Lower lobe of right lung (tissue), 2 donors: ENCODE measurements around the gene APBB2. TPM values are rescaled to one million over a fixed set of nuclear protein-coding genes. Genes with fewer than 3 reads are reported as not detected.
"Not testable (repeated sequence)": the region's sequence is repeated elsewhere in the genome, so short reads cannot be mapped to it uniquely, and the experiment has no call there.

Experiments
- ATAC-seq, 2 donors: fragments of 200-7000 bp; cut with Tn5 transposase; one replicate each; pipeline ENCODE4 v1.9.1; 2020 to 2022; ENCODE audit warnings: mild to moderate bottlenecking in 2 of 2, moderate library complexity in 2 of 2
- DNase-seq: peaks from one replicate; pipeline ENCODE4 v3.0.0-alpha.2; 2020
- H3K27ac ChIP-seq: fragments of 200-600 bp; one replicate; pipeline ENCODE4 v1.8.0; 2022
- H3K27me3 ChIP-seq: fragments of 200-600 bp; one replicate; pipeline ENCODE4 v1.8.0; 2022; ENCODE audit warnings: low read depth
- H3K36me3 ChIP-seq: fragments of 200-600 bp; one replicate; pipeline ENCODE4 v1.8.0; 2022; ENCODE audit warnings: mild to moderate bottlenecking
- H3K4me1 ChIP-seq: fragments of 200-600 bp; one replicate; pipeline ENCODE4 v1.8.0; 2022
- H3K4me3 ChIP-seq: fragments of 200-600 bp; one replicate; pipeline ENCODE4 v1.8.0; 2022; ENCODE audit warnings: mild to moderate bottlenecking
- H3K9me3 ChIP-seq: fragments of 200-600 bp; one replicate; pipeline ENCODE4 v1.8.0; 2022
- intact Hi-C: fragments of 100-400 bp; cut with DNase I; formaldehyde crosslinking; loops from one replicate; pipeline ENCODE4 v1.11.0; 2022
- total RNA-seq: library from RNA; stranded (reverse); fragmentation: NEBNext Ultra II Directional; extraction: Animal tissue kit (Norgen Biotek cat#: 25700); gene quantifications from one replicate; pipeline ENCODE4 v1.2.1, GENCODE V29; 2021
- TF ChIP-seq, protein P1 (sequence below): fragments of 200-600 bp; IDR thresholded peaks from one replicate; pipeline ENCODE4 v1.8.0; 2022; ENCODE audit warnings: antibody characterized with exemption, mild to moderate bottlenecking
- donor health status: DM: no; HTN: yes; CAD: no; lungs with severe emphysema.

Gene APBB2
- total RNA-seq, 1 donor from 2014 or later = 59.3 TPM

DNA sequence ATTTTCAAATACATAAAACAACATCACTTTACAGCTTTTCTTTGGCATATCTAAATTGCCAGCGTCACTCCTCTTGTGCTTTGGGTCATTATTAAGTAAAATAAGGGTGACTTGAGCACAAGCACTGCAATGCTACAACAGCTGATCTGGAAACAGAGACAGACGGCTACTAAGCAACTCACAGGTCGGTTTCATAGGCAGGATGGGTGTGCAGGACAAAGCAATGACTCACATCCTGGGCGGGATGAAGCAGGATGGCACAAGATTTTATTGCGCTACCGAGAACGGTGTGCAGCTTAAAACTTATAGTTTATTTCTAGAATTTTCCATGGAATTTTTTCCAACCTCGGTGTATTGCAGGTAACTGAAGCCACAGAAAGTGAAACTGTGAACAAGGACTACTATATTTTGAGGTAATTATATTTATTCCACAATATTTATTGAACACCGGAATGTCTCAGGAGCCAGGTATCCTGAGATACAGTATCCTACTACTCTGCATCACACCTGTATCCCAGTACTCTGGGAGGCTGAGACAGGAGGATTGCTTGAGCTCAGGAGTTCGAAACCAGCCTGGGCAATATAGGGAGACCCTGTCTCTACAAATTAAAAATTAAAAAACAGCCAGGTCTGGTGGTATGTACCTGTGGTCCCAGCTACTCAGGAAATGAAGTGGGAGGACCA, 215.5 kb downstream of the APBB2 start:
- no peak overlapping the region for H3K4me3 ChIP-seq
- intact Hi-C loops = no loop called here
- TF ChIP-seq, protein P1, sequence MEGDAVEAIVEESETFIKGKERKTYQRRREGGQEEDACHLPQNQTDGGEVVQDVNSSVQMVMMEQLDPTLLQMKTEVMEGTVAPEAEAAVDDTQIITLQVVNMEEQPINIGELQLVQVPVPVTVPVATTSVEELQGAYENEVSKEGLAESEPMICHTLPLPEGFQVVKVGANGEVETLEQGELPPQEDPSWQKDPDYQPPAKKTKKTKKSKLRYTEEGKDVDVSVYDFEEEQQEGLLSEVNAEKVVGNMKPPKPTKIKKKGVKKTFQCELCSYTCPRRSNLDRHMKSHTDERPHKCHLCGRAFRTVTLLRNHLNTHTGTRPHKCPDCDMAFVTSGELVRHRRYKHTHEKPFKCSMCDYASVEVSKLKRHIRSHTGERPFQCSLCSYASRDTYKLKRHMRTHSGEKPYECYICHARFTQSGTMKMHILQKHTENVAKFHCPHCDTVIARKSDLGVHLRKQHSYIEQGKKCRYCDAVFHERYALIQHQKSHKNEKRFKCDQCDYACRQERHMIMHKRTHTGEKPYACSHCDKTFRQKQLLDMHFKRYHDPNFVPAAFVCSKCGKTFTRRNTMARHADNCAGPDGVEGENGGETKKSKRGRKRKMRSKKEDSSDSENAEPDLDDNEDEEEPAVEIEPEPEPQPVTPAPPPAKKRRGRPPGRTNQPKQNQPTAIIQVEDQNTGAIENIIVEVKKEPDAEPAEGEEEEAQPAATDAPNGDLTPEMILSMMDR = no peak
- no peaks in the 10 kb centered on the region for H3K9me3 ChIP-seq
- H3K36me3 ChIP-seq = no peaks in the 10 kb centered on the region
- H3K4me1 ChIP-seq = peaks cover 7% of the 10 kb centered on the region
- ATAC-seq = peak in 1 of 2 donors; percentile 46
- H3K27ac ChIP-seq = no peak overlapping the region
- no peaks in the 10 kb centered on the region for H3K27me3 ChIP-seq
- DNase-seq = no peak

GRCh38 chr4:40995850-40996249, 218.5 kb downstream of the APBB2 start:
- no peaks in the 10 kb centered on the region for H3K9me3 ChIP-seq
- TF ChIP-seq, protein P1 = no peak
- ATAC-seq (peak in 1 of 2 donors; percentile 53), DNase-seq (no peak)
- peaks cover 23% of the 10 kb centered on the region for H3K4me1 ChIP-seq
- intact Hi-C loops = no loop called here
- no peak overlapping the region for H3K4me3 ChIP-seq
- no peak overlapping the region for H3K27ac ChIP-seq
- no peaks in the 10 kb centered on the region for H3K36me3 ChIP-seq
- H3K27me3 ChIP-seq = no peaks in the 10 kb centered on the region

- H3K4me1 ChIP-seq = peaks cover 19% of the 10 kb centered on the region
- ATAC-seq, H3K4me3 ChIP-seq, intact Hi-C loops, H3K27me3 ChIP-seq, H3K36me3 ChIP-seq, H3K27ac ChIP-seq, DNase-seq, H3K9me3 ChIP-seq: not testable (repeated sequence)
Observed at GRCh38 chr4:40994321-40994720, 220.0 kb downstream of the APBB2 start.

DNA sequence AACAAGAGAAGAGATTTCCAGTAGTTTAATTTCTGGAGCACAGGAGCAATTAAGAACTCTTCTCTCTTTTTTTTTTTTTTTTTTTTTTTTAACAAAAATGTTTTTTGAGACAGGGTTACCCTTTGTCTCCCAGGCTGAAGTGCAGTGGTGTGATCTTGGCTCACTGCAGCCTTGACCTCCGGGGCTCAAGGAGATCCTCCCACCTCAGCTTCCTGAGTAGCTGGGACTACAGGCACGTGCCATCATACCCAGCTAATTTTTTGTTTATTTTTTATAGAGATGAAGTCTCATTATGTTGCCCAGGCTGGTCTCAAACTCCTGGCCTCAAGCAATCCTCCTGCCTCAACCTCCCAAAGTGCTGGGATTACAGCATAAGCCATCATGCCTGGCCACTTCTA, 221.0 kb downstream of the APBB2 start:
- ATAC-seq, H3K36me3 ChIP-seq, H3K27me3 ChIP-seq, intact Hi-C loops, H3K4me3 ChIP-seq, H3K27ac ChIP-seq, DNase-seq, H3K9me3 ChIP-seq: not testable (repeated sequence)
- peaks cover 17% of the 10 kb centered on the region for H3K4me1 ChIP-seq

DNA sequence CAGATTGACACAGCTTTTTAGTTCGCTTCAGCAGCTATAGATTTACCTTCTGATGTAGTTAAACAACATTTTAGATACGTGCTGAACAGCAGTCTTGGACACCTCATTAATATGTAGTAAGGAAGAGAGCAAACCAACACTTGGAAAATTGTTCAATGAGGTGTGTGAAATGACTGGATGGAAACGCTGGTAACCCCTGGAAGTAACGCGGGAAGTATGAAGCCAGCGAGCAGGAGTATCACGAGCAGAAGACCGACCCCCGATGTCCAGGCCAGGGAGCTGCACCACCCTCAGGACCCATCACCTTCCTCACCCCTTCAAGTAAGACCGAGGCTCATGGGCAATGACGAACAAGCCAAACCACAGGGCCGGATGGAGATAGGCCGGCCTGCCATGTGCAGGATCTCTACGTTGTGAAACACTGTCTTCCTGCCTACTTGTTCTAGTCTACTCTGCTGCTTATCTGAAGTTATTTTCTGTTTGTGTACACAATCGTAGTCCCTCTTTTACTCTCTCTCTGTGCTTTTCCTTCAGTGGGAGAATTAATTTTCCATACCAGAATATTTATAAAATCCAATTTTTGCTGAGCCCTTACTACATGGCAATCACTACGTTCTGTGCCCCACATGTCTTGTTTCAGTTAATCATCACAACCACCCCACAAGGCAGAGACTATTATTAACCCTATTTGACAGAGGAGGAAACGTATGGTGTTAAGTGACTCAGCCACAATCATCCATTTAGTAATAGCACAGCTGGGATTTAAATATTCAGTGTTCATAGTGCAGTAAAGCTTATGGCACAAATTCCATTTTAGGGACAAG, 221.7 kb downstream of the APBB2 start:
- Histone ChIP-seq H3K9me3 (no peaks in the 10 kb centered on the region), H3K36me3 (no peaks in the 10 kb centered on the region), H3K27me3 (no peaks in the 10 kb centered on the region), H3K27ac (no peak overlapping the region), H3K4me3 (no peak overlapping the region), H3K4me1 (peaks cover 17% of the 10 kb centered on the region)
- intact Hi-C loops = no loop called here
- DNase-seq (no peak), ATAC-seq (peak in 1 of 2 donors; percentile 47)
- TF ChIP-seq, protein P1 = no peak

- ATAC-seq (no peak), DNase-seq (no peak)
- intact Hi-C loops = no loop called here
- TF ChIP-seq, protein P1 = no peak
- Histone ChIP-seq H3K27me3 (no peaks in the 10 kb centered on the region), H3K4me3 (no peak overlapping the region), H3K27ac (no peak overlapping the region), H3K4me1 (peaks cover 17% of the 10 kb centered on the region), H3K36me3 (no peaks in the 10 kb centered on the region), H3K9me3 (no peaks in the 10 kb centered on the region)
Observed at GRCh38 chr4:40991908-40992307, 222.4 kb downstream of the APBB2 start.
